IMR-90 (cell line): Measurements from ENCODE around the gene COQ2. TPM values are rescaled to one million over a fixed set of nuclear protein-coding genes. Genes with fewer than 3 reads are reported as not detected.

ENCODE experiments used
- ATAC-seq: fragments of 200-7000 bp; cut with Tn5 transposase; 2 replicates; pipeline ENCODE4 v1.9.1; 2020; ENCODE audit warnings: low read depth, mild to moderate bottlenecking, moderate library complexity
- BruUV-seq: library from RNA; stranded (reverse); fragments of 400-500 nt; replicated peaks from 2 replicates; lab custom pipeline; 2021; lab: Mats Ljungman, UMichigan
- CTCF ChIA-PET: fragments of 300-600 bp; formaldehyde crosslinking; extraction: SDS; loops from one replicate; lab custom pipeline; 2021; ENCODE audit warnings: antibody characterized with exemption; lab: Yijun Ruan, JAX
- POLR2A ChIA-PET: fragments of 300-600 bp; sonication (Branson Sonifier 250); formaldehyde crosslinking; loops from one replicate; lab custom pipeline; 2022; ENCODE audit warnings: antibody characterized with exemption; ENCODE audit not compliant: unreplicated experiment; lab: Charles Lee
- DNase-seq: peaks from one replicate; pipeline ENCODE4 v3.0.0; 2013
- H2AFZ ChIP-seq: replicated peaks from 2 replicates; pipeline ENCODE3; 2013; ENCODE audit warnings: low read length, mild to moderate bottlenecking; ENCODE audit not compliant: poor library complexity
- H2AK5ac ChIP-seq: 2 replicates; pipeline ENCODE4 v1.6.1; 2013; ENCODE audit warnings: low read depth, low read length, inconsistent platforms
- H2AK9ac ChIP-seq: replicated peaks from 2 replicates; pipeline ENCODE3; 2013; ENCODE audit warnings: mild to moderate bottlenecking, low read depth, low read length, moderate library complexity; ENCODE audit not compliant: poor library complexity
- H2BK120ac ChIP-seq: 2 replicates; pipeline ENCODE4 v1.6.1; 2013; ENCODE audit warnings: low read depth, low read length, inconsistent platforms
- H2BK15ac ChIP-seq: 3 replicates; pipeline ENCODE4 v1.6.1; 2013; ENCODE audit warnings: low read depth, low read length, inconsistent platforms
- H2BK20ac ChIP-seq: 2 replicates; pipeline ENCODE4 v1.6.1; 2013; ENCODE audit warnings: low read depth, mild to moderate bottlenecking, inconsistent platforms, low read length, moderate library complexity
- H2BK5ac ChIP-seq: 2 replicates; pipeline ENCODE4 v1.6.1; 2013; ENCODE audit warnings: mild to moderate bottlenecking, low read depth, low read length, inconsistent platforms; ENCODE audit not compliant: poor library complexity, severe bottlenecking
- H3K14ac ChIP-seq: replicated peaks from 2 replicates; pipeline ENCODE4 v1.6.1; 2013; ENCODE audit warnings: low read depth, low read length, inconsistent platforms
- H3K18ac ChIP-seq: 2 replicates; pipeline ENCODE4 v1.6.1; 2013; ENCODE audit warnings: low read depth, low read length, control low read depth
- H3K23ac ChIP-seq: 2 replicates; pipeline ENCODE4 v1.6.1; 2013; ENCODE audit warnings: low read depth, low read length, inconsistent platforms
- H3K27ac ChIP-seq: 2 replicates; pipeline ENCODE4 v1.5.1; 2013; ENCODE audit warnings: mild to moderate bottlenecking, control low read depth, low read length; ENCODE audit not compliant: insufficient read depth
- H3K27me3 ChIP-seq: 2 replicates; pipeline ENCODE4 v1.6.1; 2013; ENCODE audit warnings: low read length; ENCODE audit not compliant: control insufficient read depth, insufficient read depth
- H3K36me3 ChIP-seq: 2 replicates; pipeline ENCODE4 v1.6.1; 2013; ENCODE audit warnings: low read length, mixed read lengths; ENCODE audit not compliant: control insufficient read depth, insufficient read depth
- H3K4ac ChIP-seq: 2 replicates; pipeline ENCODE4 v1.6.1; 2013; ENCODE audit warnings: low read depth, low read length, inconsistent platforms
- H3K4me1 ChIP-seq: 2 replicates; pipeline ENCODE4 v1.6.1; 2013; ENCODE audit warnings: low read length, mixed read lengths; ENCODE audit not compliant: control insufficient read depth, insufficient read depth
- H3K4me2 ChIP-seq: 2 replicates; pipeline ENCODE4 v1.6.1; 2013; ENCODE audit warnings: low read depth, mild to moderate bottlenecking, control low read depth, low read length, moderate library complexity
- H3K4me3 ChIP-seq: 2 replicates; pipeline ENCODE4 v1.5.1; 2013; ENCODE audit warnings: low read depth, mild to moderate bottlenecking, control low read depth, low read length, moderate library complexity; ENCODE audit not compliant: insufficient read depth
- H3K56ac ChIP-seq: 2 replicates; pipeline ENCODE4 v1.6.1; 2013; ENCODE audit warnings: low read length, inconsistent platforms; ENCODE audit not compliant: insufficient read depth; ENCODE audit errors: extremely low read depth
- H3K79me1 ChIP-seq, 2 experiments: 2 replicates each; pipeline ENCODE4 v1.6.1; 2013; ENCODE audit warnings: low read length in 2 of 2, inconsistent platforms in 1 of 2, low read depth in 1 of 2
- H3K9ac ChIP-seq: 2 replicates; pipeline ENCODE4 v1.6.1; 2013; ENCODE audit warnings: low read depth, low read length, control low read depth
- H3K9me1 ChIP-seq: 2 replicates; pipeline ENCODE4 v1.6.1; 2013; ENCODE audit warnings: low read length, inconsistent platforms; ENCODE audit not compliant: insufficient read depth
- H3K9me3 ChIP-seq: 2 replicates; pipeline ENCODE4 v1.6.1; 2013; ENCODE audit warnings: low read length; ENCODE audit not compliant: control insufficient read depth, insufficient read depth
- H4K20me1 ChIP-seq: 2 replicates; pipeline ENCODE4 v1.6.1; 2013; ENCODE audit warnings: low read length, inconsistent platforms; ENCODE audit not compliant: insufficient read depth
- H4K5ac ChIP-seq: 2 replicates; pipeline ENCODE4 v1.6.1; 2013; ENCODE audit warnings: mild to moderate bottlenecking, low read depth, low read length, control low read depth
- H4K8ac ChIP-seq, 2 experiments: 2 replicates each; pipeline ENCODE4 v1.6.1; 2013; ENCODE audit warnings: low read depth in 2 of 2, low read length in 2 of 2, control low read depth in 1 of 2, inconsistent platforms in 1 of 2
- H4K91ac ChIP-seq: 2 replicates; pipeline ENCODE4 v1.6.1; 2013; ENCODE audit warnings: low read depth, low read length, inconsistent platforms; ENCODE audit not compliant: insufficient read depth
- CHD1 ChIP-seq: IDR thresholded peaks from 2 replicates; pipeline ENCODE4 v1.6.1; 2012; ENCODE audit warnings: low read depth, low read length, improper control_type of control experiment
- MXI1 ChIP-seq: IDR thresholded peaks from 2 replicates; pipeline ENCODE4 v1.6.1; 2012; ENCODE audit warnings: low read depth, mild to moderate bottlenecking, low read length, moderate library complexity, borderline replicate concordance
- RAD21 ChIP-seq: IDR thresholded peaks from 2 replicates; pipeline ENCODE4 v1.6.1; 2012; ENCODE audit warnings: low read length, improper control_type of control experiment
- RCOR1 ChIP-seq: IDR thresholded peaks from 2 replicates; pipeline ENCODE4 v1.6.1; 2012; ENCODE audit warnings: mild to moderate bottlenecking, low read length, improper control_type of control experiment; ENCODE audit not compliant: insufficient replicate concordance
- WGBS, 2 experiments: methylation state at CpG; one replicate each; pipeline versions ENCODE4 v1.1.5 to v1.1.7; 2013; ENCODE audit warnings: missing lambda C conversion rate in 2 of 2; ENCODE audit not compliant: insufficient read length in 1 of 2; ENCODE audit errors: extremely low coverage in 2 of 2; 5-methylcytosine and 5-hydroxymethylcytosine counted together
- dilution Hi-C: fragments of 300-500 bp; cut with HindIII; formaldehyde crosslinking; loops from one replicate; pipeline ENCODE4 v1.14.3; 2018; ENCODE audit warnings: low sequenced_read_pairs; ENCODE audit not compliant: unreplicated experiment
- in situ Hi-C: fragments of 300-500 bp; cut with MboI; formaldehyde crosslinking; loops from 3 replicates; pipeline ENCODE4 v1.14.3; 2019; ENCODE audit warnings: low sequenced_read_pairs, inconsistent platforms, mixed read lengths
- intact Hi-C: fragments of 100-400 bp; cut with micrococcal nuclease; formaldehyde crosslinking; loops from 2 replicates; pipeline ENCODE4 v1.10.0; 2022
- polyA plus RNA-seq, 3 experiments: library from polyadenylated mRNA; depleted of rRNA; stranded (reverse); fragments of >200 nt; gene quantifications; 2 replicates each; pipeline ENCODE4 v1.2.3, GENCODE V29; 2012; ENCODE audit warnings: low replicate concordance in 1 of 3
- total RNA-seq: library from RNA; depleted of rRNA; stranded (reverse); fragments of >200 nt; gene quantifications from 2 replicates; pipeline ENCODE4 v1.2.3, GENCODE V29; 2012

Gene COQ2
- total and polyA plus RNA-seq, 2 of the 4 experiments (the other 2 are of a cell fraction): 7.3 to 7.4 TPM

GRCh38 chr4:83217721-83218522 is 66.7 kb downstream of the COQ2 start:
- Histone ChIP-seq H3K4ac (no peak overlapping the region), H3K79me1 (no peaks in the 10 kb centered on the region), H3K9me1 (no peaks in the 10 kb centered on the region; the same call in 1 of the 2 replicates), H3K14ac (0 out of 2 replicates have a peak overlapping the region, but pooled peaks have one; percentile 30), H3K36me3 (no peaks in the 10 kb centered on the region), H2AK5ac (no peak overlapping the region), H2AK9ac (no peak overlapping the region), H2BK20ac (no peak overlapping the region), H3K4me3 (no peak overlapping the region), H3K9me3 (no peaks in the 10 kb centered on the region), H3K18ac (no peak overlapping the region), H4K8ac (peak overlapping the region in 1 of 2 experiments; percentile 59; a peak in 1 of 4 replicates), H2AFZ (peak overlapping the region; percentile 55), H4K5ac (peak overlapping the region; percentile 20; the same call in 1 of the 2 replicates), H3K27me3 (no peaks in the 10 kb centered on the region), H2BK5ac (no peak overlapping the region), H3K4me2 (no peak overlapping the region), H3K23ac (no peak overlapping the region), H2BK120ac (no peak overlapping the region), H2BK15ac (no peak overlapping the region; the same call in 2 of the 3 replicates), H3K27ac (no peak overlapping the region), H3K56ac (no peak overlapping the region), H4K91ac (no peak overlapping the region), H4K20me1 (no peaks in the 10 kb centered on the region), H3K4me1 (peaks cover 2% of the 10 kb centered on the region; the same call in 1 of the 2 replicates), H3K9ac (no peak overlapping the region)
- ATAC-seq (0 out of 2 replicates have a peak, but pooled peaks have one; percentile 27), DNase-seq (no peak)
- intact Hi-C loops: no loop called here
- dilution Hi-C loops: no loop called here
- in situ Hi-C loops: no loop called here
- 100% methylated on average over 1 of the region's 8 CpGs; no CpG with 5 or more reads in 1 of the 2 experiments for WGBS, 2 experiments
- TF ChIP-seq MXI1 (no peak), CHD1 (no peak), RCOR1 (no peak), RAD21 (no peak)
- ChIA-PET POLR2A (no interaction called here), CTCF (interaction anchor here (1.0 kb wide), 1 partner anchor 20 kb away, joined by 3 read pairs; no protein-coding TSS in a partner anchor)
- no TSS peak for BruUV-seq
